Natural killer cell (primary cell): ENCODE measurements around the gene FAM78B. TPM values are rescaled to one million over a fixed set of nuclear protein-coding genes. Genes with fewer than 3 reads are reported as not detected.

ENCODE experiments used
- ATAC-seq, 3 donors: fragments of 150-1000 bp in 2 of 3; fragments of 200-7000 bp in 1 of 3; cut with Tn5 transposase; 1 replicate in 1 of 3; 2 replicates in 2 of 3; pipeline ENCODE4 v1.10.0; 2021; ENCODE audit warnings: mild to moderate bottlenecking in 2 of 3, moderate library complexity in 2 of 3
- DNase-seq, 2 donors: peaks; one replicate each; pipeline versions ENCODE4 v3.0.0 to v3.0.0-alpha.2; 2013 to 2021; ENCODE audit warnings: mixed read lengths in 1 of 2
- H3K27ac ChIP-seq: one replicate; pipeline ENCODE4 v1.5.1; 2013; ENCODE audit warnings: mild to moderate bottlenecking, low read length
- H3K27me3 ChIP-seq: one replicate; pipeline ENCODE4 v1.6.1; 2013; ENCODE audit warnings: low read length; ENCODE audit not compliant: control insufficient read depth, insufficient read depth
- H3K36me3 ChIP-seq: one replicate; pipeline ENCODE4 v1.6.1; 2013; ENCODE audit warnings: low read length; ENCODE audit not compliant: control insufficient read depth, insufficient read depth
- H3K4me1 ChIP-seq: one replicate; pipeline ENCODE4 v1.6.1; 2013; ENCODE audit warnings: low read length; ENCODE audit not compliant: control insufficient read depth, insufficient read depth
- H3K4me3 ChIP-seq: one replicate; pipeline ENCODE4 v1.5.1; 2013; ENCODE audit warnings: low read length
- H3K9me3 ChIP-seq: one replicate; pipeline ENCODE4 v1.6.1; 2013; ENCODE audit warnings: low read length; ENCODE audit not compliant: control insufficient read depth, insufficient read depth
- H3K27ac Mint-ChIP-seq, 2 donors: one replicate each; pipeline ENCODE4 v1.8.0; 2022; ENCODE audit warnings: mild to moderate bottlenecking in 2 of 2, mixed read lengths in 2 of 2, moderate library complexity in 1 of 2
- H3K27me3 Mint-ChIP-seq, 2 donors: one replicate each; pipeline ENCODE4 v1.8.0; 2022; ENCODE audit warnings: low read depth in 2 of 2, mixed read lengths in 2 of 2
- H3K36me3 Mint-ChIP-seq: one replicate; pipeline ENCODE4 v1.8.0; 2022; ENCODE audit warnings: mixed read lengths
- H3K4me1 Mint-ChIP-seq, 2 donors: one replicate each; pipeline ENCODE4 v1.8.0; 2022; ENCODE audit warnings: mixed read lengths in 2 of 2
- H3K4me3 Mint-ChIP-seq: one replicate; pipeline ENCODE4 v1.8.0; 2022; ENCODE audit warnings: mild to moderate bottlenecking, moderate library complexity, mixed read lengths
- H3K9me3 Mint-ChIP-seq, 2 donors: one replicate each; pipeline ENCODE4 v1.8.0; 2022; ENCODE audit warnings: mixed read lengths in 2 of 2
- WGBS: methylation state at CpG from one replicate; pipeline ENCODE4 v1.1.7; 2013; ENCODE audit warnings: missing lambda C conversion rate; ENCODE audit not compliant: insufficient coverage; 5-methylcytosine and 5-hydroxymethylcytosine counted together
- intact Hi-C: fragments of 100-400 bp; cut with micrococcal nuclease; formaldehyde crosslinking; loops from one replicate; pipeline ENCODE4 v1.14.2; 2022
- total RNA-seq, 4 donors: library from RNA; stranded (reverse); fragments of 120-200 nt in 1 of 4; gene quantifications; one replicate each; pipeline versions ENCODE4 v1.2.3 to v1.2.4, GENCODE V29; 2013 to 2022
- TF ChIP-seq, protein P1 (sequence below): fragments of 200-600 bp; IDR thresholded peaks from one replicate; pipeline ENCODE4 v1.8.0; 2022; ENCODE audit warnings: antibody characterized with exemption

FAM78B gene
- total RNA-seq, 3 donors from 2014 or later (not counting 1 experiment from before 2014, with no cell fraction given), result not detected

DNA sequence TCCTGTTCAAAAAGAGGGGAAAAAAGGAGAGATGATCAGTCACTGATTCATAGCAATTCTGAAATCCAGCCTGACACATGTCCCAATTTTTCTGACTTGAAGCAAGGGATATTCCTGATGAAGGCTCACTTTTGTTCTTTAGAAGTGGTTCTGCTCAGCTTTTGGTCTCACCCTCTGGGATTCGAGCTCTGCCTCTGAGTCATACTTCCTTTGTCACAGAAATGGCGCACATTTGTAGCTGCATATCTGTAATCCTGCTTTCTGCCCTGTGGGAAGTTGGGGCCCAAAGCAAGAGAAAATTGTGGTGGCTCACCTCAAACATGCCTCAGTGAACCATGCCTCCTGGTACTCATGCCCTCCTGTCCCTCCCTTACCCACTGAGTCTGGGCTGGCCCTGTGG lies 22.3 kb upstream of the FAM78B start:
- H3K36me3 ChIP-seq, result no peaks in the 10 kb centered on the region
- Mint-ChIP-seq H3K27ac (no peak overlapping the region), H3K9me3 (peaks cover 0 to 2% of the 10 kb centered on the region in 2 donors), H3K27me3 (no peaks in the 10 kb centered on the region), H3K36me3 (no peaks in the 10 kb centered on the region), H3K4me3 (no peak overlapping the region), H3K4me1 (no peaks in the 10 kb centered on the region)
- no peaks in the 10 kb centered on the region for H3K4me1 ChIP-seq
- WGBS, result 62% methylated on average over 2 of the region's 2 CpGs
- no peaks in the 10 kb centered on the region for H3K27me3 ChIP-seq
- TF ChIP-seq, protein P1, sequence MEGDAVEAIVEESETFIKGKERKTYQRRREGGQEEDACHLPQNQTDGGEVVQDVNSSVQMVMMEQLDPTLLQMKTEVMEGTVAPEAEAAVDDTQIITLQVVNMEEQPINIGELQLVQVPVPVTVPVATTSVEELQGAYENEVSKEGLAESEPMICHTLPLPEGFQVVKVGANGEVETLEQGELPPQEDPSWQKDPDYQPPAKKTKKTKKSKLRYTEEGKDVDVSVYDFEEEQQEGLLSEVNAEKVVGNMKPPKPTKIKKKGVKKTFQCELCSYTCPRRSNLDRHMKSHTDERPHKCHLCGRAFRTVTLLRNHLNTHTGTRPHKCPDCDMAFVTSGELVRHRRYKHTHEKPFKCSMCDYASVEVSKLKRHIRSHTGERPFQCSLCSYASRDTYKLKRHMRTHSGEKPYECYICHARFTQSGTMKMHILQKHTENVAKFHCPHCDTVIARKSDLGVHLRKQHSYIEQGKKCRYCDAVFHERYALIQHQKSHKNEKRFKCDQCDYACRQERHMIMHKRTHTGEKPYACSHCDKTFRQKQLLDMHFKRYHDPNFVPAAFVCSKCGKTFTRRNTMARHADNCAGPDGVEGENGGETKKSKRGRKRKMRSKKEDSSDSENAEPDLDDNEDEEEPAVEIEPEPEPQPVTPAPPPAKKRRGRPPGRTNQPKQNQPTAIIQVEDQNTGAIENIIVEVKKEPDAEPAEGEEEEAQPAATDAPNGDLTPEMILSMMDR, result no peak
- no peak overlapping the region for H3K27ac ChIP-seq
- H3K9me3 ChIP-seq, result no peaks in the 10 kb centered on the region
- DNase-seq (no peak), ATAC-seq (no peak)
- H3K4me3 ChIP-seq, result no peak overlapping the region
- intact Hi-C loops, result no loop called here

DNA sequence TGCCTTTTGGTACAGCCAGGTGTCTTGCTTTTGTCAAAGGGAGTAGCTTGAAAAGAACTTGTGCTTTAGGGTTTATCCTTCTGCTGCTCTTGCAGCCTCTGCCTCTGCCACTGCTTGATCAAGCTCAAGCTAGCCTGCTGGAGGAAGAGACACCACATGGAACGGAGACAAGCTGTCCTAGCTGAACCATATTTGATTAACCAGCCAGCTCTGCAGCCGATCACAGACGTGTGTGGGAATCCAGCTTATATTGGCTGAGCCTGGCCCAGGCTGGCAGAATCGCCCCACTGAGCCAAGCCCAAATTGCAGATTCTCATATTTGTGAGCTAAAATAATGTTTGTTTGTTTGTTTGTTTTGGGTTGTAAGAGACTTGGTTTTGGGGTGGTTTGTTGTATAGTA lies 18.7 kb upstream of the FAM78B start:
- no peaks in the 10 kb centered on the region for H3K4me1 ChIP-seq
- H3K36me3 ChIP-seq, result no peaks in the 10 kb centered on the region
- ATAC-seq, result no peak
- intact Hi-C loops, result no loop called here
- Mint-ChIP-seq H3K4me1 (no peaks in the 10 kb centered on the region), H3K27me3 (peaks cover 0 to 6% of the 10 kb centered on the region in 2 donors), H3K27ac (no peak overlapping the region), H3K36me3 (no peaks in the 10 kb centered on the region), H3K9me3 (no peaks in the 10 kb centered on the region), H3K4me3 (no peak overlapping the region)
- H3K27ac ChIP-seq, result no peak overlapping the region
- TF ChIP-seq, protein P1, result no peak
- no peak overlapping the region for H3K4me3 ChIP-seq
- DNase-seq, result no peak
- H3K27me3 ChIP-seq, result no peaks in the 10 kb centered on the region
- no peaks in the 10 kb centered on the region for H3K9me3 ChIP-seq
- WGBS, result 81% methylated on average over 4 of the region's 4 CpGs

DNA sequence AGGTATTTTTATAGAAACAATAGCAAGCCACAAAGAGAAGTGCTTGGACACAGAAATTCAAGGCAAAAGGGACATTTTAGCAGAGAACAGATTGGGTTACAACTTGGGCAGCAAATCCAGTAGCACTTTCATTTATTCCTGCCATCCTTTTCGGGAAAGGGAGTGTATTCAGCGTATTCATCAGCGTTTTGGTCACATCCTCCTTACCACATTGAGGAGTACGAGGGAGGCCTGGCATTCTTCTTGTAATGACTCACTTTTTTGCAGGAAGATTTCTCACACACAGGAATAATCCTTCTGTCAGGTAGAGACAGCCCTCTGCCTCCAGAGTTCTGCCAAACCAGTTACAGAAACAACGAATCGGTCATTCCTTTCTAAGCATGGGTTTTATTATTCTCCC lies 18.1 kb upstream of the FAM78B start:
- Histone ChIP-seq H3K27ac (no peak overlapping the region), H3K9me3 (no peaks in the 10 kb centered on the region), H3K4me1 (no peaks in the 10 kb centered on the region), H3K4me3 (no peak overlapping the region), H3K36me3 (no peaks in the 10 kb centered on the region), H3K27me3 (no peaks in the 10 kb centered on the region)
- TF ChIP-seq, protein P1, result no peak
- 80% methylated on average over 6 of the region's 6 CpGs for WGBS
- no peak for ATAC-seq
- Mint-ChIP-seq H3K4me1 (no peaks in the 10 kb centered on the region), H3K4me3 (no peak overlapping the region), H3K36me3 (no peaks in the 10 kb centered on the region), H3K27ac (no peak overlapping the region), H3K9me3 (no peaks in the 10 kb centered on the region), H3K27me3 (peaks cover 0 to 6% of the 10 kb centered on the region in 2 donors)
- intact Hi-C loops, result no loop called here
- DNase-seq, result no peak

DNA sequence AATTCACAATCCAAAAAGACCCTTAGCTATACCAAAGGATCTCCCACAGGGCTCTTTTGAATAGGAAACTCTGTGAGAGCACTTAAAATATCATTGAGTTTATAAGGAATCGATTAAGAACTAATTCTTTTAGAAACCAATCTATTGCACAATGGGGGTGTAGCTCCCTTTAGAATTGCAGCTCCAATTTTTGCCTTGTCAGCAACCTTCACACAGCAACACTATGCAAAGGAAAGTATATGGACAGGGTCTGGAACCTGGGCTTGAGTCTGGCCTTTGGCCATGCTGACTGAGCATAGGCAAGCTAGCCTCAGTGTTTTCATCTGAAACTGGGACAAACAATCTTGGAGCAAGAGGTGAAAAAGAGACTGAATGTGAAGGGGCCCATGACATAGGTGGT lies 17.2 kb upstream of the FAM78B start:
- H3K4me1 ChIP-seq, result no peaks in the 10 kb centered on the region
- H3K4me1 Mint-ChIP-seq, result no peaks in the 10 kb centered on the region
- no CpG with 5 or more reads among the region's 1 CpG for WGBS
- H3K9me3 Mint-ChIP-seq, result no peaks in the 10 kb centered on the region
- DNase-seq (no peak), ATAC-seq (no peak)
- no peaks in the 10 kb centered on the region for H3K9me3 ChIP-seq
- H3K27ac ChIP-seq, result no peak overlapping the region
- no peak overlapping the region for H3K4me3 Mint-ChIP-seq
- intact Hi-C loops, result no loop called here
- H3K27me3 Mint-ChIP-seq, result peaks cover under 1 to 6% of the 10 kb centered on the region in 2 donors
- no peak overlapping the region for H3K4me3 ChIP-seq
- TF ChIP-seq, protein P1, result no peak
- no peak overlapping the region for H3K27ac Mint-ChIP-seq
- no peaks in the 10 kb centered on the region for H3K36me3 ChIP-seq
- no peaks in the 10 kb centered on the region for H3K27me3 ChIP-seq
- no peaks in the 10 kb centered on the region for H3K36me3 Mint-ChIP-seq
